Peyer's patch (tissue), 4 donors: Measurements from ENCODE around the gene ZBTB2.

ENCODE experiments used
- CTCF ChIP-seq, 6 experiments: fragments of 450-650 bp in 4 of 6; fragments of 200-600 bp in 2 of 6; sonication (generic) in 1 of 6; IDR thresholded peaks; one replicate each; pipeline ENCODE4 v1.5.1; 2017 to 2019; ENCODE audit warnings: antibody characterized with exemption in 6 of 6, mild to moderate bottlenecking in 3 of 6, moderate library complexity in 1 of 6
- POLR2A ChIP-seq, 2 donors: fragments of 450-650 bp; IDR thresholded peaks; one replicate each; pipeline ENCODE4 v1.5.1; 2017; ENCODE audit warnings: antibody characterized with exemption in 2 of 2, mild to moderate bottlenecking in 2 of 2, moderate library complexity in 2 of 2

- TF ChIP-seq CTCF (IDR thresholded peaks at IDR 0.05), result no peak
- peak; percentile 69 to 82 for TF ChIP-seq POLR2A (IDR thresholded peaks at IDR 0.05)
Observed at GRCh38 chr6:151389618-151390275, 1.6 kb downstream of the ZBTB2 start.
